AG09309 (cell line): Measurements from ENCODE around the gene PON3.

Source experiments
- DNase-seq: peaks from one replicate; pipeline ENCODE4 v3.0.0-alpha.2; 2010; ENCODE audit warnings: low read depth
- H3K4me3 ChIP-seq: 2 replicates; pipeline ENCODE4 v1.5.1; 2011; ENCODE audit warnings: mild to moderate bottlenecking, low read depth, low read length, moderate library complexity; ENCODE audit not compliant: control insufficient read depth
- TF ChIP-seq, protein P1 (sequence below): IDR thresholded peaks from 2 replicates; pipeline ENCODE4 v1.5.1; 2011; ENCODE audit warnings: mild to moderate bottlenecking, low read depth, low read length, inconsistent platforms; ENCODE audit not compliant: insufficient read depth, control insufficient read depth; ENCODE audit errors: missing control alignments

Gene PON3

DNA sequence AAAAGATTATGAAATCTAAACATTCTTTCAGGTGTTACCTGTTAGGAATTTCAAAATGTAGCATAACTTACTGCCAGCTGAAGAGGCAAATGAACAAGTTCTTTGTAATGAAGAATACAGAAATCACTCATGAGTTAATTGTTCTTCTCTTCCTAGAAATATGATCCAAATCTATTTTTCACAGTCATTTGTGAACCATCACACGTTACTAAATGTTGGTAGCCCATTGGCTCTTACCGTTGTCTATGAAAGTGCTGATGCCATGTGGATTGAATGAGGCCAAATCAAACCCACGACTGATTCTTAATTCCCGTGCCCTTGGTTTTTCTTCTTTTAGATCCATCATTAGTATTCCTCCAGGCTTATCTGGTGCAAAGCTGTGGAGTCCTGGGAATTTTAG, 15.9 kb upstream of the PON3 start:
- DNase-seq: no peak
- H3K4me3 ChIP-seq: no peak overlapping the region
- TF ChIP-seq, protein P1, sequence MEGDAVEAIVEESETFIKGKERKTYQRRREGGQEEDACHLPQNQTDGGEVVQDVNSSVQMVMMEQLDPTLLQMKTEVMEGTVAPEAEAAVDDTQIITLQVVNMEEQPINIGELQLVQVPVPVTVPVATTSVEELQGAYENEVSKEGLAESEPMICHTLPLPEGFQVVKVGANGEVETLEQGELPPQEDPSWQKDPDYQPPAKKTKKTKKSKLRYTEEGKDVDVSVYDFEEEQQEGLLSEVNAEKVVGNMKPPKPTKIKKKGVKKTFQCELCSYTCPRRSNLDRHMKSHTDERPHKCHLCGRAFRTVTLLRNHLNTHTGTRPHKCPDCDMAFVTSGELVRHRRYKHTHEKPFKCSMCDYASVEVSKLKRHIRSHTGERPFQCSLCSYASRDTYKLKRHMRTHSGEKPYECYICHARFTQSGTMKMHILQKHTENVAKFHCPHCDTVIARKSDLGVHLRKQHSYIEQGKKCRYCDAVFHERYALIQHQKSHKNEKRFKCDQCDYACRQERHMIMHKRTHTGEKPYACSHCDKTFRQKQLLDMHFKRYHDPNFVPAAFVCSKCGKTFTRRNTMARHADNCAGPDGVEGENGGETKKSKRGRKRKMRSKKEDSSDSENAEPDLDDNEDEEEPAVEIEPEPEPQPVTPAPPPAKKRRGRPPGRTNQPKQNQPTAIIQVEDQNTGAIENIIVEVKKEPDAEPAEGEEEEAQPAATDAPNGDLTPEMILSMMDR: no peak

DNA sequence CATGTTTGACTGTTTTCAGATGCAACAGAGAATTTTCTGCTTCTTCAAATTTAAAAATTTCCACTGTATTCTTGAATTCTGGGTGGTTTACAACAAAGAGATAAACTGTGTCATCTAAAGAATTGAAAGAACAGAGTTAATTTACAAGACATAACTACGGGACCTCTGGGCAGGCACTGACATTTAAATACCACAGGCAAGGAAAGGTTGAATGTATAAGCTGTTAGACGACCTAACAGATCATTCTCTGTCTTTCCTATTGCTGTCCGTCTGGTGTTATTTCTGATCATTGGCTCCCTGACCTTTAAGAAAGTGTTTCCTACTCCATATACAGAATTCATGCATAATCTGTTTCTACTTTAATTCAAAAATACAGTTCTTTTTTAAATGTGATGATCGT, 15.5 kb upstream of the PON3 start:
- no peak for DNase-seq
- H3K4me3 ChIP-seq: no peak overlapping the region
- TF ChIP-seq, protein P1: no peak

DNA sequence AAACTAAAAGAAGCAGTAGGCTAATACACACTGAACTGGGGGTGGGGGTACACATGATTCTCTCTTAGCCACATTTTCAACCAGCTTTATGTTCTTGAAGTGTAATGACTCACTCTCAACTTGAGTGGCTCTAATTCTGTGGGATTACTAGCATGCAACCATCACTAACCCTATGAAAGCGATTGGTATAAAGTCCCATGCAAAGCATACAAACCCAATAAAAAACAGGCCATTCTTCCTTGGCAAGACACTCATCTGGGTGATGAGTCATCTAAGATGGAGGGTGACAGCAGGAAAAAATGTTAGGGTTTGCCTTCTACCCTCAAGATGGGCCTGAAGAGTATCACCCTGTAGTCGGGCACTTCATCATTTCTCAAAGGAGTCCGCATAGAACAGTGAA, 14.9 kb upstream of the PON3 start:
- no peak overlapping the region for H3K4me3 ChIP-seq
- DNase-seq: no peak
- TF ChIP-seq, protein P1: no peak

DNA sequence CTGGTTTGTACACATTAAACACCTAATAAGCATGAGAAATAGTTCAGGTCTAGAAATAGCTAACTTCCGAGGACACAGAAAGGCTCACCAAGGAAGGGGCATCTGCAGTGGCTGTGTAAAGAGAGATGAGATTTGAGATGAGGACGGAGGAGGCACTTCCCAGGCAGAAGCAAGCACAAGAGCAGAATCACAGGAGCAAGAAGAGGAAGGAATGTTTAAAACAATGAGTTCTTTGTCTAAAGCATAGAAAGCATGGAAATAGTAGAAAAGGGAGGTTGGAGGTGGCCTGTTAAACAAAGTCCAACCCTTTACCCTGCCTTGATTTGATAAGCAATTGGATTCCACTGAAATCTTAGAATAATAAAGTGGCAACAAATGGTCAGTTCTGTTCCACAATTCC, 11.6 kb upstream of the PON3 start:
- DNase-seq: no peak
- H3K4me3 ChIP-seq: no peak overlapping the region
- TF ChIP-seq, protein P1: no peak

DNA sequence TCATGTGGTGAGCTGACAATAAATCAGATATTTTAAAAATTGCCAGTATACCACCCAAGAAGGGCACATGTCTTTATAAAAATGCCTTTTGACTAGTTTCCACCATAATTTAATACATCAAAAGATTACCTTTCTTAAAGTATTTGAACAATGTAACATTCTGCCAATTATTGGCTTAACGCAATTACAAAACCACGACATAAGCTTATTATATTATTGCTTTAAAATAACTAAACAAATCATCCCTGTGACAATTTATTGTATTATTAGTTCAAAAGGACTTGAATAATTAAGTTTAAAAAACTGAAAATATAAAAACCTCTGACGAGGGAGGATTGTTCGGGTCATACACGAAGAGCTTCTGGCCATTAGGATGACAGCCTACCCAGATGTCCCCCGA, 9.6 kb upstream of the PON3 start:
- no peak overlapping the region for H3K4me3 ChIP-seq
- no peak for DNase-seq
- TF ChIP-seq, protein P1: no peak

DNA sequence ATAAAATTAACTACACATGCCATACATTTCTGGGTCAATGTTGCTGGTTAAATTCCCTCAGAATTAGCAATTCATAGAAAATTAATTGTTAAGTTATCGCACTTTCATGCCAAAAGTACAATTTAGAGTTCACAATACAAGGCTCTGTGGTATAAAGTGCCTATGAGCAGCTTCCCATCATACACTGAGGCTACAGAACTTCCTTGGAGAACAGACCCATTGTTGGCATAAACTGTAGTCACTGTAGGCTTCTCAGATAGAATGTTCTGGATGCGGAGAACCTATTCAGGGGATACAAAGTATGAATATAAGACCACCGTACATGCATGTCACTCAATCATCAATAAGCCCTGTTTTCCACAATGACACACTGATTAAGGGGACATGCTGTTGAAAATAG, 9.0 kb upstream of the PON3 start:
- no peak overlapping the region for H3K4me3 ChIP-seq
- no peak for DNase-seq
- TF ChIP-seq, protein P1: no peak

DNA sequence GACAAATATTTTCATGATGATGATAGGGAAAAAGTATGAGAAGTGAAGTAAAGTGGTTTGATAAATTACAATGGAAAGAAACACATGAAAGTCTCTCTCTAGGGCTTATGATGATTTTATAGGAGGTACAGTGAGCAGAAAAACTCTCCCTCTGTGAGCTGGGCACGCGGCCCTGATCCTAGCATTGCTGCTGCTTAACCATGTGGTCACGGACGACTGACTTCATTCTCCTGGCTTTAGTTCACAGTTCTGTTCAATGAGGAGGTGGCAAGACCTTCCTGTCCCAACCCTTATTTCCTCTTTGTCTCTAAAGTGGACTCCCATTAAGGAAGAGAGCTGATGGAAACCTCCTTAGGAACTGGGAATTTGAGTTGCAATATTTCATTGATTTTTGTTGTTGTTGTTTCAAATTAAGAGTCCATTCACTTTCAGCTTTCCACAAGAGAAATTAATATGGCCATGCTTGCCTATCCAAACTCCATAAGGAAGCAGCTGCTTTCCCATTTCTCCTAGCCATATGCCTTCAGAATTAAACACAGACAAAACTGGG, 8.2 kb upstream of the PON3 start:
- no peak overlapping the region for H3K4me3 ChIP-seq
- no peak for DNase-seq
- TF ChIP-seq, protein P1: no peak
